Measurements from ENCODE around the gene IDH3B. TPM values are rescaled to one million over a fixed set of nuclear protein-coding genes. Genes with fewer than 3 reads are reported as not detected.
A peak's percentile ranks its signal among the peaks of the same experiment; 100 is the strongest.

Gene IDH3B
- total and polyA plus RNA-seq, 10 donors, result 59.4 to 105 (median 84.7) TPM

DNA sequence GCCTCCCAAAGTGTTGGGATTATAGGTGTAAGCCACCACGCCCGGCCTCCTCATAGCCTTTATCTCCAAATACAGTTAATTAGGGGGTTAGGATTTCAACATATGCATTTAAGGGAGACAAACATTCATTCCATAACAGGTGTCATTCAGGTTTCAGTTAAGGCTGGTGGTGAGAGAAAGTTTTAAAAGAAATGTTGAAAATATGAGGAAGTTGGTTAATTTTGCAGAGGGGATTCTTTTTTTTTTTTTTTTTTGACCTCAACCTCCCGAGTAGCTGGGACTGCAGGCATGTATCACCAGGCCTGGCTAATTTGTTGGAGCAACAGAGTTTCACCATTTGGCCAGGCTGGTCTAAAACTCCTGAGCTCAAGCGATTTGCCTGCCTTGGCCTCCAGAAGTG is 16.0 kb upstream of the IDH3B start:
- no peak for TF ChIP-seq POLR2A (IDR thresholded peaks at IDR 0.05)
- TF ChIP-seq, protein P1, sequence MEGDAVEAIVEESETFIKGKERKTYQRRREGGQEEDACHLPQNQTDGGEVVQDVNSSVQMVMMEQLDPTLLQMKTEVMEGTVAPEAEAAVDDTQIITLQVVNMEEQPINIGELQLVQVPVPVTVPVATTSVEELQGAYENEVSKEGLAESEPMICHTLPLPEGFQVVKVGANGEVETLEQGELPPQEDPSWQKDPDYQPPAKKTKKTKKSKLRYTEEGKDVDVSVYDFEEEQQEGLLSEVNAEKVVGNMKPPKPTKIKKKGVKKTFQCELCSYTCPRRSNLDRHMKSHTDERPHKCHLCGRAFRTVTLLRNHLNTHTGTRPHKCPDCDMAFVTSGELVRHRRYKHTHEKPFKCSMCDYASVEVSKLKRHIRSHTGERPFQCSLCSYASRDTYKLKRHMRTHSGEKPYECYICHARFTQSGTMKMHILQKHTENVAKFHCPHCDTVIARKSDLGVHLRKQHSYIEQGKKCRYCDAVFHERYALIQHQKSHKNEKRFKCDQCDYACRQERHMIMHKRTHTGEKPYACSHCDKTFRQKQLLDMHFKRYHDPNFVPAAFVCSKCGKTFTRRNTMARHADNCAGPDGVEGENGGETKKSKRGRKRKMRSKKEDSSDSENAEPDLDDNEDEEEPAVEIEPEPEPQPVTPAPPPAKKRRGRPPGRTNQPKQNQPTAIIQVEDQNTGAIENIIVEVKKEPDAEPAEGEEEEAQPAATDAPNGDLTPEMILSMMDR (IDR thresholded peaks at IDR 0.05 in 8 of 11, conservative IDR thresholded peaks at IDR 0.05 in 3 of 11), result no peak
- no peak for TF ChIP-seq POLR2AphosphoS5 (IDR thresholded peaks at IDR 0.05)
- intact Hi-C loops (cut with DNase I; ENCODE audit: low total_unique reads), result loop anchor here (10.0 kb wide), 1 partner anchor 175 kb away; no protein-coding TSS in a partner anchor
- WGBS, 5 donors, result 58 to 68% (median 64%) methylated on average over 4 of the region's 4 CpGs
- no peak overlapping the region for H3K27ac ChIP-seq
- DNase-seq, result no peak
- no peak overlapping the region for H3K4me3 ChIP-seq
- no peaks in the 10 kb centered on the region for H3K9me3 ChIP-seq
- H3K36me3 ChIP-seq, result no peaks in the 10 kb centered on the region
- peaks cover 0 to 4% (median 1%) of the 10 kb centered on the region in 6 donors for H3K4me1 ChIP-seq
- peaks cover 0 to 14% (median 0%) of the 10 kb centered on the region in 7 donors for H3K27me3 ChIP-seq (replicated peaks in 1 of 7)

DNA sequence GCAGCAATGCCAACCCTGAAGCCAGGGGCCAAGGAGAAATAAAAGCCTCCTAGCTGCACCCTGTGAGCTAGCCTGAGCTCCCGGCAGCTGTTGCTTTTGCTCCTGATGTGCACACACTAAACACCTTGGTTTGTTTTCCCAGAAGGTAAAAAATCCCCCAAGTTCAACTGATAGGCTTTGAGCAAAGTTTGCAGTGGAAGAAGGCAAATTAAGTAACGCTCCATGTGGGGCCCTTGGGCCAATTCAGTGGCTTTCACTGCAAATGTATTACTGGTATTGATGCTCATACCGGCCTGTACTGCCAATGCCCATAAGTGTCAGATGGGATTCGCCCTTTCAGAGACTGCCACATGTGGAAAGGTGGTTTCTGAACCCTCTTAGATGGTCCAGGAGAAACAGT is 9.4 kb upstream of the IDH3B start:
- no peak for DNase-seq
- no peaks in the 10 kb centered on the region for H3K4me1 ChIP-seq
- TF ChIP-seq POLR2A (IDR thresholded peaks at IDR 0.05) (no peak), POLR2AphosphoS5 (IDR thresholded peaks at IDR 0.05) (no peak)
- TF ChIP-seq, protein P1 (IDR thresholded peaks at IDR 0.05 in 8 of 11, conservative IDR thresholded peaks at IDR 0.05 in 3 of 11), result no peak
- H3K27ac ChIP-seq, result no peak overlapping the region
- H3K4me3 ChIP-seq, result no peak overlapping the region
- no peaks in the 10 kb centered on the region for H3K9me3 ChIP-seq
- H3K27me3 ChIP-seq (replicated peaks in 1 of 7), result peaks cover 0 to 27% (median 0%) of the 10 kb centered on the region in 7 donors
- H3K36me3 ChIP-seq, result no peaks in the 10 kb centered on the region
- WGBS, 5 donors, result 83 to 93% (median 90%) methylated on average over 4 of the region's 4 CpGs
- intact Hi-C loops (cut with DNase I; ENCODE audit: low total_unique reads), result no loop called here

DNA sequence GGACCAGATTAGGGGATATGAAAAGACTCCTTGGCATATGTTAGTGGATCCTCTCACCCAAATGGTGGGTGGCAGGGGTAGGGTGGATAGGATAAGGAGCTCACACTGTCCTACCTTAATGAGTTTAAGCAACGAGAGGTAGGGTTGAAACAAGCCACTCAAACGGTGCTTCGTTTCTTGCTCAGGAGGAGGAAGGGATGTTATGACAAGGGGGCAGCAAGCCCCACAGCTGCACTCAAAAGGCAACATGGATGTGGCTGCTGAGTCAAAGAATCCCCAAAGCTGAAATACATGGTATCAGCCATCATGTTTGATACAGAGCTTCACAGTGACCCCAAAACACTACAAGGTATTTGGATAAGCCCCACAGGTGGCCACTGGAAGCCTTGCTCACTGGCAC is 8.4 kb upstream of the IDH3B start:
- peaks cover 0 to 27% (median 0%) of the 10 kb centered on the region in 7 donors for H3K27me3 ChIP-seq (replicated peaks in 1 of 7)
- 58 to 86% (median 75%) methylated on average over 3 of the region's 3 CpGs for WGBS, 5 donors
- intact Hi-C loops (cut with DNase I; ENCODE audit: low total_unique reads), result no loop called here
- no peak for DNase-seq
- no peaks in the 10 kb centered on the region for H3K4me1 ChIP-seq
- no peak overlapping the region for H3K27ac ChIP-seq
- TF ChIP-seq POLR2A (IDR thresholded peaks at IDR 0.05) (no peak), POLR2AphosphoS5 (IDR thresholded peaks at IDR 0.05) (no peak)
- TF ChIP-seq, protein P1 (IDR thresholded peaks at IDR 0.05 in 8 of 11, conservative IDR thresholded peaks at IDR 0.05 in 3 of 11), result no peak
- H3K36me3 ChIP-seq, result no peaks in the 10 kb centered on the region
- no peaks in the 10 kb centered on the region for H3K9me3 ChIP-seq
- no peak overlapping the region for H3K4me3 ChIP-seq

DNA sequence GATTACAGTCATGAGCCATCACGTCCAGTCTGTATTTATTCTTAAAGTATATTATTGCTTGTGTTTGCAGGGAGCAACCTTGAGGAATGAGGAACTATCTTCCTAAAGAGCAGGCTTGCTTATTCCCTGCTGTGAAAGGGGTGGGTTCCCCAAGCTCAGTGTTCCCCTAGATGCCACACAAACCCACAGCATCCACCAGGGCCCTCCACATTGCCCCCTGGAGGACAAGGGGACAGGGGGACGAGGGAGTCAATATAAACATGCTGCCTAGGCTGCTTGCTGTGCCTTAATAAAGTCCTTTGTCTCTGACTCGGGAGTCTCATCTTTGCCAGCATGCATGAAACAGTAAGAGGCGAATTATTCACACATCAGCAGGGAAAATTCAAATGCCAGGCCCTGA is 8.0 kb upstream of the IDH3B start:
- Histone ChIP-seq H3K36me3 (no peaks in the 10 kb centered on the region), H3K4me3 (no peak overlapping the region), H3K27me3 (replicated peaks in 1 of 7) (peaks cover 0 to 27% (median 0%) of the 10 kb centered on the region in 7 donors), H3K4me1 (no peaks in the 10 kb centered on the region), H3K9me3 (no peaks in the 10 kb centered on the region), H3K27ac (no peak overlapping the region)
- 23 to 39% (median 36%) methylated on average over 4 of the region's 4 CpGs for WGBS, 5 donors
- no peak for TF ChIP-seq POLR2AphosphoS5 (IDR thresholded peaks at IDR 0.05)
- TF ChIP-seq, protein P1 (IDR thresholded peaks at IDR 0.05 in 8 of 11, conservative IDR thresholded peaks at IDR 0.05 in 3 of 11), result peak in 1 of 11 experiments; percentile 13
- peak; percentile 9 for DNase-seq
- intact Hi-C loops (cut with DNase I; ENCODE audit: low total_unique reads), result no loop called here
